Hepatocyte (in vitro differentiated cells): ENCODE measurements around the gene PKIB.

Experiments
- CTCF ChIP-seq: fragments of 200-600 bp; sonication (generic); IDR thresholded peaks from 2 replicates; pipeline ENCODE4 v1.5.1; 2016; ENCODE audit warnings: antibody characterized with exemption, mild to moderate bottlenecking; ENCODE audit not compliant: poor library complexity
- EZH2 ChIP-seq: fragments of 200-600 bp; sonication (generic); IDR thresholded peaks from 2 replicates; pipeline ENCODE4 v1.6.1; 2016; ENCODE audit warnings: antibody characterized with exemption, mild to moderate bottlenecking, borderline replicate concordance
- EZH2phosphoT487 ChIP-seq: fragments of 200-600 bp; sonication (generic); IDR thresholded peaks from one replicate; pipeline ENCODE4 v1.6.1; 2018; ENCODE audit warnings: antibody characterized with exemption, mild to moderate bottlenecking, low read depth, moderate library complexity; ENCODE audit not compliant: unreplicated experiment, severe bottlenecking

GRCh38 chr6:122701666-122702065 lies 91.5 kb downstream of the PKIB start:
- TF ChIP-seq EZH2 (no peak), CTCF (no peak), EZH2phosphoT487 (no peak)
